Skeletal muscle tissue (tissue), 4 donors: Measurements from ENCODE around the gene TCEANC2. TPM values are rescaled to one million over a fixed set of nuclear protein-coding genes. Genes with fewer than 3 reads are reported as not detected.

Source experiments
- H3K27ac ChIP-seq: one replicate; pipeline ENCODE4 v1.7.0; 2013; ENCODE audit warnings: mild to moderate bottlenecking, low read depth, low read length, inconsistent platforms
- H3K27me3 ChIP-seq, 3 donors: one replicate each; pipeline ENCODE4 v1.7.0; 2013; ENCODE audit warnings: low read length in 3 of 3; ENCODE audit not compliant: control insufficient read depth in 3 of 3, insufficient read depth in 3 of 3
- H3K36me3 ChIP-seq, 3 donors: one replicate each; pipeline ENCODE4 v1.7.0; 2013; ENCODE audit warnings: low read length in 3 of 3; ENCODE audit not compliant: control insufficient read depth in 3 of 3, insufficient read depth in 3 of 3
- H3K4me1 ChIP-seq, 3 donors: one replicate each; pipeline ENCODE4 v1.7.0; 2013; ENCODE audit warnings: low read length in 3 of 3, mild to moderate bottlenecking in 3 of 3; ENCODE audit not compliant: control insufficient read depth in 3 of 3, insufficient read depth in 3 of 3
- H3K4me3 ChIP-seq, 3 donors: one replicate each; pipeline ENCODE4 v1.7.0; 2013; ENCODE audit warnings: low read length in 3 of 3
- H3K9ac ChIP-seq, 3 donors: one replicate each; pipeline ENCODE4 v1.7.0; 2013; ENCODE audit warnings: low read length in 3 of 3, mild to moderate bottlenecking in 3 of 3, moderate library complexity in 2 of 3, low read depth in 1 of 3
- H3K9me3 ChIP-seq, 3 donors: one replicate each; pipeline ENCODE4 v1.7.0; 2013; ENCODE audit warnings: low read length in 3 of 3; ENCODE audit not compliant: control insufficient read depth in 3 of 3
- total RNA-seq: library from RNA; depleted of rRNA; stranded (reverse); fragments of >200 nt; gene quantifications from one replicate; pipeline ENCODE4 v1.2.3, GENCODE V29; 2014
- donor health status: Osteomylitis.

Gene TCEANC2
- total RNA-seq, 1 donor from 2014 or later, result 3.1 TPM

DNA sequence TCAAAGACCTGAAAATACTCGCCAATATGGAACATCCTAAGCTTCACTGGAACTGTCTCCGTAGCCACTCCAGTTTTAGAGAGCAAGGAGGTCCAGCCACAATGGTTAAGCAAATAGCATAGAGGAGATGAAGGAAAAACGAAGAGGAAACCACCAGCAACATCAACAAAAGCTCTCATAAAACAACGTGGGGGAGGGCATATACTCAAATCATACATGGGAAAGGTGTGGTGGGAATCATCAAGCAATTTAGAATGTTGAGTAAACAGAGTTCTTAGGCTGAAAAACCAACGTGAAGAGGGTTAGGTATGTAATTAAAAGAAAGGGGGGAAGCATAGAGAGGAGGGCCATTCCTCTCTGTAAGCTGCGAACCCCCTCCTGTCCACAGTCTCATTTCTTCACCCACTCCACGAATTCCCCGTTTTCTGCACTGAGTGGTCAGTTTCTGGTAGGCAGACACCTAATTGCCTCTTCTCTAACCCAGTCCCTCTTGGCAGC is 1.4 kb upstream of the TCEANC2 start:
- Histone ChIP-seq H3K4me1 (peaks cover 29 to 40% (median 36%) of the 10 kb centered on the region in 3 donors), H3K27ac (peak overlapping the region; percentile 85), H3K4me3 (peak overlapping the region; percentile 98 to 100 (median 98)), H3K36me3 (no peaks in the 10 kb centered on the region), H3K9me3 (no peaks in the 10 kb centered on the region), H3K9ac (peak overlapping the region; percentile 95 to 99 (median 98)), H3K27me3 (no peaks in the 10 kb centered on the region)

GRCh38 chr1:54052431-54052933 is 926 bp upstream of the TCEANC2 start:
- peaks cover 26 to 40% (median 36%) of the 10 kb centered on the region in 3 donors for H3K4me1 ChIP-seq
- no peaks in the 10 kb centered on the region for H3K27me3 ChIP-seq
- H3K9ac ChIP-seq, result peak overlapping the region; percentile 95 to 99 (median 98)
- peak overlapping the region; percentile 98 to 100 (median 98) for H3K4me3 ChIP-seq
- peak overlapping the region; percentile 85 for H3K27ac ChIP-seq
- no peaks in the 10 kb centered on the region for H3K36me3 ChIP-seq
- no peaks in the 10 kb centered on the region for H3K9me3 ChIP-seq

DNA sequence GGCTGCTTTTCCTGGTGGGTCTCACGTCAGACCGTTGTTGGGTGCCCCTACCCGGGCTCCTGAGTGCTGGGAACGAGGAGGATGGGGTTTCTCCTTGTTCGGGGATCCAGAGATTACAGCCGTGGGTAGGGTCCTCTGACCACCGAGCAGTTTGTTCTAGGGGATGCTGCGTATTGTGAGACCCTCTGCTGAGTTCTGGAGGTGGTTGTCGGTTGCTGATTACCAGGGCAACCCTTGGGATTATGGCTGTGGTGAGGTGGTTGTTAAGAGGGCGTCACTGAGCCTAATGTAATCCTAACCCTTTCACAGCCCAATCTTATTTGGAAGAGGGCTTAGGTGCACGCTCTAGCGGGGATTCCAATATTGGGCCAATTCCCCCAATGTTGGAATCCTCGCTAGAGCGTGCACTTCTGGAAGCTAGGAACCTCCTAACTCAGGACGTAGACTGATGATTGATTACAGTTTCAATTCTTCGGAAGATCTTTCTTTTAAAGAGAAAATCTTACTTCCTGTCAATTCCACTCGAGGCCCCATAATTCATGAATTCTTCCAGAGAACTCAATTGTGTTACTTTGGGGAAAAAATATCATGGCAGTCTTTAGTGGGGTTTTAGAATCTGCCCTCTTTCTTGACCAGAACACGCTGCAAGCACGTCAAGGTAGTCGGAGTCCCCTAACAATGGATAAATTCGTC is 483 bp downstream of the TCEANC2 start:
- H3K9ac ChIP-seq, result peak overlapping the region; percentile 86 to 99 (median 95)
- no peaks in the 10 kb centered on the region for H3K9me3 ChIP-seq
- peak overlapping the region; percentile 85 for H3K27ac ChIP-seq
- peaks cover 24 to 32% (median 28%) of the 10 kb centered on the region in 3 donors for H3K4me1 ChIP-seq
- no peaks in the 10 kb centered on the region for H3K36me3 ChIP-seq
- no peaks in the 10 kb centered on the region for H3K27me3 ChIP-seq
- peak overlapping the region; percentile 88 to 100 (median 98) for H3K4me3 ChIP-seq

GRCh38 chr1:54054438-54054749 is 986 bp downstream of the TCEANC2 start:
- H3K9me3 ChIP-seq, result no peaks in the 10 kb centered on the region
- H3K9ac ChIP-seq, result peak overlapping the region in 2 of 3 donors; percentile 95 to 99
- H3K27ac ChIP-seq, result no peak overlapping the region
- no peaks in the 10 kb centered on the region for H3K36me3 ChIP-seq
- H3K4me1 ChIP-seq, result peaks cover 23 to 28% (median 25%) of the 10 kb centered on the region in 3 donors
- H3K27me3 ChIP-seq, result no peaks in the 10 kb centered on the region
- H3K4me3 ChIP-seq, result peak overlapping the region; percentile 45 to 98 (median 88)

DNA sequence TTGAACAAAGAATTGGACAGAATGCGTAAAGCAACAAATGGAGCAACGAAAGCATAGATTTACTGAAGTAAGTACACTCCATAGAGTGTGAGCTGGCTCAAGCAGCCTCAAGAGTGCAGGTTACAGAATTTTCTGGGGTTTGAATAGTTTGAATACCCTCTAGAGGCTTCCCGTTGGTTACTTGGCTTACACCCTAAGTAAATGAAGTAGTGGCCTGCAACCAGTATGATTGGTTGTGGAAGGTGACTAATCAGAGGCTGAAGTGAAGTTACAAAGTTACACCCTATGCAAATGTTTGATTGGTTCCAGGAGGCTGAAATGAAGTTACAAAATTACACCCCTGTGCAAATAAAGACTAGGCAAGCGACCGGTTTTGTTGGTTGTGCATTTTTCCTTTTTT is 10.9 kb downstream of the TCEANC2 start:
- Histone ChIP-seq H3K36me3 (peaks cover 0 to 3% (median 0%) of the 10 kb centered on the region in 3 donors), H3K9me3 (no peaks in the 10 kb centered on the region), H3K9ac (no peak overlapping the region), H3K27ac (no peak overlapping the region), H3K4me1 (no peaks in the 10 kb centered on the region), H3K27me3 (no peaks in the 10 kb centered on the region), H3K4me3 (no peak overlapping the region)

- Histone ChIP-seq H3K9ac (no peak overlapping the region), H3K36me3 (peaks cover 0 to 1% (median 0%) of the 10 kb centered on the region in 3 donors)
Observed at GRCh38 chr1:54069791-54070170, 16.4 kb downstream of the TCEANC2 start.

DNA sequence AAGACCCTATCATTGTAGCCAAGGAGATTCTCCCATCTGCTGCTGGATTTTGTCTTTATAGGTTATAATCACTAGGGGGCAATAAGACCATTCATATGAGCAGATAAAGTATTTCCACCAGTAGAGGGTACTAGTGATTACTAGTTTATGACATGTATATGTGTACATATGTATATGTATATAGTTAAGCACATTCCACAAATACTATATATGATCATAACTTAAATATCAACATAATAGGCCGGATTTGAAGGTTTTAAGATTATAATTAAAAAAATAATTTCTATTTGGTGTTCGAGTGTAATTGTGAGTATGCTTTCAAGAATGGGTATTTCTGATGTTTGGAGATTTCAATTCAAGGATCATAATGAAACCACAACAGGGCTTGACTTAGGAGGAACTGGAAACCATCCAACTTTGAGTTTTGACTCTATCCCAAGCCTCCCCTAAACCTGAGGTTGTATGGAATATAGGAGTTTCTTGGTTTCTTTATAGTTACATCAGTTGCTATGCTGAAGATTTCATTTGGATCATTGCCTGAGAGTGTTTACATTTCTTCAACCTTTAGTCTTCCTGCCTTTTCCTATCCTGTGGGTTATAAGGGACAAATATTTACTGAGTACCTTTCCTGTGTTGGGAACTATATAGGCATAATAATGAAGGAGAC is 16.9 kb downstream of the TCEANC2 start:
- peaks cover 0 to 1% (median 0%) of the 10 kb centered on the region in 3 donors for H3K36me3 ChIP-seq
- no peaks in the 10 kb centered on the region for H3K27me3 ChIP-seq
- H3K4me1 ChIP-seq, result no peaks in the 10 kb centered on the region
- no peaks in the 10 kb centered on the region for H3K9me3 ChIP-seq
- H3K27ac ChIP-seq, result no peak overlapping the region
- no peak overlapping the region for H3K9ac ChIP-seq
- no peak overlapping the region for H3K4me3 ChIP-seq

More at GRCh38 chr1:54069791-54070170, 16.4 kb downstream of the TCEANC2 start:
- no peak overlapping the region for H3K27ac ChIP-seq
- no peaks in the 10 kb centered on the region for H3K9me3 ChIP-seq
- no peak overlapping the region for H3K4me3 ChIP-seq
- H3K4me1 ChIP-seq, result no peaks in the 10 kb centered on the region
- no peaks in the 10 kb centered on the region for H3K27me3 ChIP-seq

GRCh38 chr1:54077359-54077758 is 24.0 kb downstream of the TCEANC2 start:
- no peak overlapping the region for H3K27ac ChIP-seq
- no peaks in the 10 kb centered on the region for H3K36me3 ChIP-seq
- no peak overlapping the region for H3K9ac ChIP-seq
- H3K9me3 ChIP-seq, result no peaks in the 10 kb centered on the region
- H3K27me3 ChIP-seq, result no peaks in the 10 kb centered on the region
- H3K4me3 ChIP-seq, result no peak overlapping the region
- peaks cover 5 to 11% (median 9%) of the 10 kb centered on the region in 3 donors for H3K4me1 ChIP-seq

DNA sequence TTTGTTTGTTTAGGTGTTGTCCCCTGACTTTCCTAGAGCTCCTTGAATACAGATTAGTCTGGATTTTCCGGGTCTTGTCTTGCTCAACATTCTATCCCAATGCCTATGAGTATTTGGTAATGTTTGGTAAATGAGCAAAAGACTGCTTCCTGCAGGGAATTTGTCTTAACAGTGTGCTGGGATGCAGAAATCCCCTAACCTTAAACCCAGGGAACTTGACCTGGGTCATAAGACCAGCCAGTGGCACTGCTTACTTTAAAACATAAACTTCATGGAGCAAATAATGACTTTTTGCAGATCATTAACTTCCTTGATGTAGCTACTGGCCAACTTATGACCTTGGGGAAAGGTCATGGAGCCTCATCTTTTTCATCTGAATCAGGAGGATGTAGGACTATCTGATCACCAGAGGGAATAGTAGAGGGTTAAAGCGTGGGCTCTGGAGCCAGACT is 27.2 kb downstream of the TCEANC2 start:
- no peak overlapping the region for H3K27ac ChIP-seq
- H3K4me3 ChIP-seq, result no peak overlapping the region
- H3K4me1 ChIP-seq, result peaks cover 5 to 11% (median 9%) of the 10 kb centered on the region in 3 donors
- no peaks in the 10 kb centered on the region for H3K27me3 ChIP-seq
- no peak overlapping the region for H3K9ac ChIP-seq
- H3K9me3 ChIP-seq, result no peaks in the 10 kb centered on the region
- H3K36me3 ChIP-seq, result no peaks in the 10 kb centered on the region
